ACHN (cell line): ENCODE results near the gene GXYLT2.
"Not testable (repeated sequence)": the region's sequence is repeated elsewhere in the genome, so short reads cannot be mapped to it uniquely, and the experiment has no call there.

Experiments
- DNase-seq: peaks from one replicate; pipeline ENCODE4 v3.0.0-alpha.2; 2015
- in situ Hi-C: cut with HindIII; loops from 2 replicates; pipeline ENCODE4 v1.10.0; 2017; ENCODE audit warnings: low sequenced_read_pairs, low pct_ligation_motif_present, low pct_unique_long_range_greater_than_20kb

The GXYLT2 gene

DNA sequence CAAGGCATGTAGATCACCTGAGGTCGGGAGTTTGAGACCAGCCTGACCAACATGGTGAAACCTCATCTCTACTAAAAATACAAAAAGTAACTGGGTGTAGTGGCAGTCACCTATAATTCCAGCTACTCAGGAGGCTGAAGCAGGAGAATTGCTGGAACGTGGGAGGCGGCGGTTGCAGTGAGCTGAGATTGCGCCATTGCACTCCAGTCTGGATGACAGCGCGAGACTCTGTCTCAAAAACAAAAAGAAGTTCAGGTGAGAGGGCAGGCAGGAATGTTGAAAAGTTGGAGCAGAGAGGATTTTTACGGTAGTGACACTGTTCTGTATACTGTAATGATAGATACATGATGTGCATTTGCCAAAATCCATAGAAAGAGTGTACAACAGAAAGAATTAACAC is 31.7 kb downstream of the GXYLT2 start:
- DNase-seq = no peak
- in situ Hi-C loops = no loop called here

DNA sequence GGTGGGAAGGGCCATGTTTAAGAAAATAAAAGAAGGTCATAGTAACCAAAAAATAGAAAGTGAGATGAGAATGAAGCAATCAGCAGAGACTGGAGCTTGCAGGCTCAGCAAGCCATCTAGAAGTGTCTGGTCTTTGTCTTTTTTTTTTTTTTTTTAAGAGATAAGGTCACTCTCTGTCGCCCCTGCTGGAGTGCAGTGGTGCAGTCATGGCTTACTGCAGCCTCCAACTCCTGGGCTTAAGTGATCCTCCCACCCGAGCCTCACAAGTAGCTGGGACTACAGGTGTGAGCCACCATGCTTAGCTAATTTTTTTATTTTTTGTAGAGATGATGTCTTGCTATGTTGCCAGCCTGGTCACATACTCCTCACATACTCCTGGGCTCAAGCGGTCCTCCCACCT is 36.2 kb downstream of the GXYLT2 start:
- DNase-seq = peak; percentile 11
- in situ Hi-C loops = no loop called here

DNA sequence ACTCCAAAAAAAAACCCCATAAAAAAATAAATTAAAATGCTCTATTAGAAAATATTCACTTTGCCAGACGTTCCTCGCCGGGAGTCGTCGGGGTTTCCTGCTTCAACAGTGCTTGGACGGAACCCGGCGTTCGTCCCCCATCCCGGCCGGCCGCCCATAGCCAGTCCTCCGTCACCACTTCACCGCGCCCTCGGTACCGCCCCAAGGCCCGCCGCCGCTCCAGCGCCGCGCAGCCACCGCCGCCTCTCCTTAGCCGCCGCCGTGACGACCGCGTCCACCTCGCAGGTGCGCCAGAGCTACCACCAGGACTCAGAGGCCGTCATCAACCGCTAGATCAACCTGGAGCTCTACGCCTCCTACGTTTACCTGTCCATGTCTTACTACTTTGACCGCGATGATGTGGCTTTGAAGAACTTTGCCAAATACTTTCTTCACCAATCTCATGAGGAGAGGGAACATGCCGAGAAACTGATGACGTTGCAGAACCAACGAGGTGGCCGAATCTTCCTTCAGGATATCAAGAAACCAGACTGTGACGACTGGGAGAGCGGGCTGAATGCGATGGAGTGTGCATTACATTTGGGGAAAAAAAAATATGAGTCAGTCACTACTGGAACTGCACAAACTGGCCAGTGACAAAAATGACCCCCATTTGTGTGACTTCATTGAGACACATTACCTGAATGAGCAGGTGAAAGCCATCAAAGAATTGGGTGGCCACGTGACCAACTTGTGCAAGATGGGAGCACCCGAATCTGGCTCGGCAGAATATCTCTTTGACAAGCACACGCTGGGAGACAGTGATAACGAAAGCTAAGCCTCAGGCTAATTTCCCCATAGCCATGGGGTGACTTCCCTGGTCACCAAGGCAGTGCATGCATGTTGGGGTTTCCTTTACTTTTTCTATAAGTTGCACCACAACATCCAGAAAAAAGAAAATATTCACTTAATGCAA is 41.2 kb downstream of the GXYLT2 start:
- in situ Hi-C loops = loop anchor here (25.0 kb wide), 1 partner anchor 133 kb away; the partner anchor contains the start of gene EBLN2

DNA sequence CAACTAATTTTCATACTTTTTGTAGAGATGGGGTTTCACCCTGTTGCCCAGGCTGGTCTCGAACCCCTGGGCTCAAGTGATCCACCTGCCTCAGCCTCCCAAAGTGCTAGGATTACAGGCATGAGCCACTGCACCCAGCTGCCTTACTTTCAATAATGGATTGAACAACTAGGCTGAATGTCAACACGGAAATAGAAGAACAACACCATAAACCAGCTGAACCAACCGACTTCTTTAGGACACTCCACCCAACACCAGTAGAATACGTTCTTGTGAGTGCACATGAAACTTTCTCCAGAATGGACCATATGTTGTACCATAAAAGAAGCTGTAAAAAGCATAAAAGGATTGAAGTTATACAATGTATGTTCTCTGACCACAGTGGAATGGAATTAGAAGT is 42.9 kb downstream of the GXYLT2 start:
- in situ Hi-C loops = loop anchor here (25.0 kb wide), 1 partner anchor 132 kb away; the partner anchor contains the start of gene EBLN2
- DNase-seq = no peak

More for the DNA sequence above, 41.2 kb downstream of the GXYLT2 start:
- DNase-seq = not testable (repeated sequence)

DNA sequence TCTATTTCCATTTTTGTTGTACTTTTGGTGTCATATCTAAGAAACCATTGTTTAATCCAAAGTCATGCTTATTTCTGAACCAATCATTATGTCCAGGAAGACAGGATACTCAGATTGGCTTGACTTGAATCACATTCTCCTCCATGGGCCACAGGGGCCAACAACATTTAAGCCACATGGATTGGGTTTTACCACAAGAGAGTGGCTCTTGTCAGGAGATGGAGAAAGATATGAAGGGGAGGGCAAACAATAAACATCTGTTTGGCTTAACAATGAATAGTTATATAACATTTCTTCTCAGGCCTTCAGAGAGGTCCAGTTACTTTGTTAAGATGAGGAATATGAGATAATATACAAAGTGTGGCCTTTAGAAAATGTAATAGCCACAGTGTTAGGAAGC is 44.6 kb downstream of the GXYLT2 start:
- DNase-seq = no peak
- in situ Hi-C loops = loop anchor here (25.0 kb wide), 1 partner anchor 130 kb away; the partner anchor contains the start of gene EBLN2

DNA sequence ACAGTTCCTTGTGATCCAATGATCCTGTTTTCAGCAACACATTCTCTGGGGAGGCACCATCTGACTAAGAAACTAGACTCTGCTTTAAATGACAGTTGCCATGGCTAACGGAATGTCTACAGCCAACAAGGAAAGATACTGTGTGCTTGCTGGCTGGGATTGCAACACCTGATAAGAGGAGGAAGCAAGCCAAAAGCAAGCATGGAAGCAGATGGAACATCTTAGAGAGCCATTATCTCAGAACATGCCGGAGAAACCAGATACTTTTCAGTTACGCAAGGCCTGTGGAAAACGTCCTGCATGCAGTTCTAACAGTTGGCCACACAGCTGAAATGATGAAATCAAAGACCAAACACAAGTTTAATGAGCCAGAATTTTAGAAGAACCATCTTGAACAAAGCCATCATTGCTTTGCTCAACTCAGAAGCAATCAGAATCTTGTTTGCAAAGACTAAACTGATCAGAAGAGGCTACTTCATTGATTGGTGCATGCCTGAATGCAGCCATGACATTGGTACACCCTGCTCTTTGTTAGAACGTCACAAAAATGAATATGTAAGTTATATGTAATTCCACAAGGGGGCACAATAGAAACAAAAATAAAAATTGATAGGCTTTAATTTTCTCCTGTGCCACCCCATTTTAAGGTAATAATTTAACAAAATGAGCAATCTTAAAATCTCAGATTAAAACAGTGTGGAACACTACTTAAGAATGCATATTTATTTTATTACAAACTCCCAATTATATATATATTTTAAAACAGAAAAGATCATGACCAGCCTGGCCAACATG is 50.8 kb downstream of the GXYLT2 start:
- in situ Hi-C loops = loop anchor here (25.0 kb wide), 1 partner anchor 124 kb away; the partner anchor contains the start of gene EBLN2

DNA sequence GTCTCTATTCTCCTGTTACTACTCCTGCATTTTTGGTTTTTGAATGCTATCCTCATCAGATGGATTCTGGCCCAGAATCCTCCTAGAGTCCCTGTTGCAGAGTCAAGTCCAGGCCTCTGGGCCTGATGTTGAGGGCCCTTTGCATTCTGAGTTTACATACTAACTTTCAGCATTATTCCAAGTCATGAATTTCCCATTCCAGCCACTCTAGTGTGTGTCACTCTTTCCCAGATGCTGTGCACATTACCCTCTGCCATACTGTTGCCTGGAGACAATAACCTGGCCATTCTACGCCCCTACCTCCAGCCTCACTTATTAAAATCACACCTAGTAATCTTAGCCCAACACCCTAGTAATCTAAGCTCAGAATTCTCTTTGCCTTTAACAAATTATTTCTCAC is 53.4 kb downstream of the GXYLT2 start:
- in situ Hi-C loops = loop anchor here (25.0 kb wide), 1 partner anchor 121 kb away; the partner anchor contains the start of gene EBLN2
- no peak for DNase-seq

More for the DNA sequence above, 50.8 kb downstream of the GXYLT2 start:
- peak; percentile 59 for DNase-seq

DNA sequence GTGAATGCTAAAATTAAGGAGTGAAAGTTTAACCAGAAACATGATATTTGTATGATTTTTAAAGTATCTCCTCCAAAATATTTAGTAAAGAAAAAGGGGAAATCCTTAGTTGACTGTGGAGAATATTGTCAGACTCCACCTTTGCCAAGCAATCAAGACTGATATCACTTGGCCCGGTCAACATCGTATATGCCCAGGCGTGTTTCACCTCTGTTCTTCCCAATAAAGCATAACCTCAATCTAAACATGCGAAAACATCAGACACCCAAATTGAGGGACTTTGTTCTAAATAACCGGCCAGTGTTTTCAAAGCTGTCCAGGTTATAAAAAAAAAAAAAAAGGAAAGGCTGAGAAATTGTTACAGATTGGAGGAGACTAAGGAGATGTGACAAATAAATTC is 54.6 kb downstream of the GXYLT2 start:
- in situ Hi-C loops = loop anchor here (25.0 kb wide), 1 partner anchor 120 kb away; the partner anchor contains the start of gene EBLN2

DNA sequence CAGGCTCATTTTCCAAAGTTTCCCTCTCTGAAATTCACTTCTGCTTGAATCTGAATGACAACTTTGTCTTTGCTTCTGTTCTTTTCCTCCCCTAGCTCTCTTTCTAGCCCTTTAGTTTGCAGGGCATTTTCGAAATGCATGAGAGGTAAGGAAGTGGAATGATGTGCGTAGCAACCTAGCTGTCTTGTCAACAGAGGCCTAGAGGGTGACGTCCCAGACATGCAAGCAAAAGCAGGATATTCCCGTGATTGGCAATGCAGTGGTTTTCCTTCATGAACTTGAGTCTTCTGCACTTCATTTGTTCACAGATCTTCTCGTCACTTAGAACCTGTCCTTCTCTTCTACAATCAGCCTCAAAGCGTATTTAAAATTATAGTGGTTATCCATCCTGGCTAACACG is 56.9 kb downstream of the GXYLT2 start:
- DNase-seq = no peak
- in situ Hi-C loops = loop anchor here (25.0 kb wide), 1 partner anchor 118 kb away; the partner anchor contains the start of gene EBLN2

More for the DNA sequence above, 54.6 kb downstream of the GXYLT2 start:
- no peak for DNase-seq

DNA sequence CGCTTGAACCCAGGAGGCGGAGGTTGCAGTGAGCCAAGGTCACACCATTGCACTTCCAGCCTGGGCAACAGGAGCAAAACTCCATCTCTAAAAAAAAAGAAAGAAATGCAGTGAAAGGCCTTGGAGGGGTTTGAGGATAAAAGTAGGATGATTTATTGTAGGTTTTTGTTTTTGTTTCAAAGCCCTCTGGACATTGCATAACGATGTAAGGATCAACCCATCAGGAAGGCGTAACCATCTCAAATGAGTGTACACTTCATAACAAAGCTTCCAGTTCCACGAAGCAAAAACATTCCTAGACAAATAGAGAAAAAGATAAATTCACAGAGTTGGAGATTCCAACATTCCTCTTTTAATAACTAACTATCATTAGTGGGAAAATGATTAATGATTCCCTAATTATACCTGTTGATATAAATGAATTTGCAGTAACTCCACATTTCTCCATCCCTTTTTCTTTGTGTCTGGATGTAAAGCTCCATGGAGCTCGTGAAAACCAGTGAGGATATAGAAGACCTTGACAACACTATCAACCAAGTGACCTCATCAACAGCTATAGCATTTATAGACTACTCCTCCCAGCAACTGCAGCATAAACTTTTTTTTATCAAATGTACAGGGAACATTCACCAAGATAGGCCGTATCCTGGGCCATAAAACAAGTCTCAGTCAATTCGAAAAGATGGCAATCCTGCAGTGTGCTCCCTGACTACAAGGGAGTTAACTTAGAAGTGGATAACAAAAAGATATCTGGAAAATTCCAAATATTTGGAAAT is 60.1 kb downstream of the GXYLT2 start:
- DNase-seq = no peak
- in situ Hi-C loops = loop anchor here (25.0 kb wide), 1 partner anchor 114 kb away; the partner anchor contains the start of gene EBLN2

DNA sequence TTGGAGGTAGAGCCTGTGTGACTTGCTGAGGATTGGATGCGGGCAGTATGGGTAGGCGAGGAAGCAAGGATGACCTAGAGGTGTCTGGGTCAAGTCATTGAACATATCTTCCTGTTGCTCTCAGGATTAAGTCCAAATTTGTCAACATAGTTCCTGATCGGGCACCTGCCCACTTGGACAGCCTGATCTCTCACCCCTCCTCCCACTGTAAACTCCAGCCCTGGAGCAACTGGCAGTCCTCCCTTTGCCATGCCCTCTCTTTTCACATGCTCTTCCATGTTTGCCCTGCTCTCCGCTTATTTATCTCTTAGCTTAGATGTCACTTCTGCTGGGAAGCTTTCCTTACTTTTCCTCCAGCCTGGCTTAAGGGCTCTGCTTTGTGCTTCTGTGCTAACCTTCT is 61.2 kb downstream of the GXYLT2 start:
- no peak for DNase-seq
- in situ Hi-C loops = loop anchor here (25.0 kb wide), 1 partner anchor 113 kb away; the partner anchor contains the start of gene EBLN2

DNA sequence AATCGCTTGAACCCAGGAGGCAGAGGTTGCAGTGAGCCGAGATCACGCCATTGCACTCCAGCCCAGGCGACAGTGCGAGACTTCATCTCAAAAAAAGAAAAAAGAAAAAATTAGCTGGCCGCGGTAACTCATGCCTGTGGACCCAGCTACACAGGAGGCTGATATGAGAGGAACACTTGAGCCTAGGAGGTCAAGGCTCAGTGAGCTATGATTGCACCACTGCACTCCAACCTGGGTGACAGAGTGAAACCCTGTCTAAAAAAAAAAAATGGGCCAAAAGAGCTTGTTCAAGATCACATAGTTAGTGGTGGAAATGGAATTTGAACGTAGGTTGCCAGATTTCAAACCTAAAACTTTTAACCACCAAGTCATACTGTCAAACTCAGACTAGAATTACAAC is 62.5 kb downstream of the GXYLT2 start:
- no peak for DNase-seq
- in situ Hi-C loops = no loop called here

DNA sequence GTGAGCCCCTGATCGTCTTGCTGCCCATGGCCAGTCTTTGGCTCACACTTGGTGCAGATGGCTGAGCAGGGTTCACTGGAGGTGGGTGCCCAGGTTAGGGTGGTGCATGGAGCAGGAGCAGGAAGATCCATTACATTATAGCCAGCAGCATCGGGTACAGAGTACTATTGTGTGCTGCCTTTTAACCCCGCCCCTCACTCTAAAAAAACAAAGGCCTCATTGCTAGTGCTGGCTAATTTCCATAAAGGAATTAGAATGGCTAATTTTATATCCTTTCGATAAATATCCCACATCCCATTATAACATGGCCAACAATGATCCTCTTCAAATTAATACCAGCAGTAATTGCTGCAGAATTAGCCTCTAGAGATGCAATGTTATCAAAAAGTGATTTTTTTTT is 63.0 kb downstream of the GXYLT2 start:
- in situ Hi-C loops = no loop called here

DNA sequence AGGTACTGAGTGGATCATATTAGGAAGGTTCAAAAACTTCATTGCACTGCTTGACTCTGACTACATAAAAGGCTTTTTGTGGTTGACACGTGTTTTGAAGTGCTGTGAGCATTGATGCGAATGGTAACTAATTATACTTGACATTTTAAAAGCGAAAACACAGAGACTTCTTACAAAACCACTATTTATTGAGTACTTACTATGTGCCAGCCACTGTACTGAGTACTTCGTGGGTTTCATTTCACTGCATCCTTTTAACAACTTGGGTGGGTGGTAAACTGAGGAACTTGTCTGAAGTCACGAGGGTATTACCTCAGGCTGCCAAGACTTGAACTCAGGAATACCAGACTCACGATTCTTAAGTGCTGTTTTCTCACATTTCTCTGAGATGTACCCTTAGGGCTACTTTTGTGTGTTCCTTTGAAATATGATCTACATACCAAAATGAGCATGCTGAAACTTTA is 63.4 kb downstream of the GXYLT2 start:
- DNase-seq = no peak
- in situ Hi-C loops = no loop called here

More for the DNA sequence above, 63.0 kb downstream of the GXYLT2 start:
- no peak for DNase-seq

DNA sequence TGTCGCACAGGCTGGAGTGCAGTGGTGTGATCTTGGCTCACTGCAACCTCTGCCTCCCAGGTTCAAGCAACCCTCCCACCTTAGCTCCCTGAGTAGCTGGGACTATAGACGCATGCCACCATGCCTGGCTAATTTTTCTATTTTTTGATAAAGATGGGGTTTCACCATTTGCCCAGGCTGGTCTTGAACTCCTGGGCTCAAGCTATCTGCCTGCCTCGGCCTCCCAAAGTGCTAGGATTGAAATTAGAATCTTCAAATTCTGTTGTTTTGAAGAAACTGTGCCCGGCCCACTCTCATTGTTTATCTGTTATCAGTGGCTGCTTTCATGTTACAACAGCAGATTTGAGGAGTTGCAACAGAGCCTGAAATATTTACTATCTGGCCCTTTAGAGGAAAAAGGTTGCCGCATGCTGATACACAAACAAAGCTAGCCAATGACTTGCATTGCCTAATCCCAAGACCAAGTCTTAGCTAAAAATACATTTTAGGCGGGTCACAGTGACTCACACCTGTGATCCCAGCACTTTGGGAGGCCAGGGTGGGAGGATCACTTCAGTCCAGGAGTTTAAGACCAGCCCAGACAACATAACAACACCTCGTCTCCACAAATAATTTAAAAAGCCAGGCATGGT is 65.6 kb downstream of the GXYLT2 start:
- no peak for DNase-seq
- in situ Hi-C loops = no loop called here

DNA sequence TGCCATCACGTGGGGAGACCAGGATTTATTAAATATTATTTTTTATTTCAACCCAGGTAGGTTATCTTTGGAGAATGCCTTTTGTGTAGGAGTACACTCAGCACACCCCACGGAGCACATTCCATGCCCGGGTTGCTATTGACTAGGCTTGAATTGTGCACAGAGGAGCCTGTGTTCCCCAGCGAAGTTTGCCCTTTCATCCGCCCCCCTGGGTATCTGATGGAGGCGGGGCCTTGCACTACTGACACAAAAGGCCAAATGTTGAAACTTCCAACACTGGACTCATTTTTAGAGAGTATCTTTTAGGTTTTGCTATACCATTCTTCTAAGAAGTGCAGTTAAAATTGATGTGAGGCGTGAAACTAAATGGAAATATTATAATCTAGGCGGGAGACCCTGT is 69.5 kb downstream of the GXYLT2 start:
- in situ Hi-C loops = no loop called here
- no peak for DNase-seq

DNA sequence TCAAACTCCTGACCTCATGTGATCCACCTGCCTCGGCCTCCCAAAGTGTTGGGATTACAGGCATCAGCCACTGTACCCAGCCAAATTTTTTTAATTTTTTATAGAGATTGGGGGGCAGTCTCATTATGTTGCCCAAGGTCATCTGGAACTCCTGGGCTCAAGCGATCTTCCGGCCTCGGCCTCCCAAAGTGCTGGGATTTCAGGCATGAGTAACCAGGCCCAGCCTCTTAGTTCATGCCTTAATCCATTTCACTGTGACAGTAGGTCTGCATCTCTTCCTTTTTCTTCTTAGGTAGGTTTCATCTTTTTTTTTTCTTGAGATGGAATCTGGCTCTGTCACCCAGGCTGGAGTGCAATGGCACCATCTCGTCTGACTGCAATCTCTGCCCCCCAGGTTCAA is 71.5 kb downstream of the GXYLT2 start:
- no peak for DNase-seq
- in situ Hi-C loops = no loop called here
